ENCODE measurements around the gene TIMP1. TPM values are rescaled to one million over a fixed set of nuclear protein-coding genes. Genes with fewer than 3 reads are reported as not detected.

The TIMP1 gene
- total RNA-seq: 1,537 and 1,802 TPM in 2 replicates

GRCh38 chrX:47581731-47582647 is at the start of gene TIMP1:
TIMP1 (plus strand) TSS chrX:47582436; CDS start chrX:47583416, 980 bp downstream.

GRCh38 chrX:47560934-47561658 is 21.1 kb upstream of the TIMP1 start, which contains the start of gene ARAF:
ARAF (plus strand) TSS chrX:47561205; CDS start chrX:47562968, 1,763 bp downstream.

GRCh38 chrX:47619486-47620302 is 37.5 kb downstream of the TIMP1 start, which contains the start of gene SYN1:
SYN1 (minus strand) TSS chrX:47619857; CDS start chrX:47619728, 129 bp downstream.

GRCh38 chrX:47629419-47630200 is 47.4 kb downstream of the TIMP1 start, which contains the start of gene CFP:
CFP (minus strand) TSS chrX:47629930; CDS start chrX:47629844, 86 bp downstream.

Other genes with a start within 250 kb of the TIMP1 start
- 0.14 TPM in 1 of 2 replicates, not detected in the other for gene ZNF157, start 211.9 kb upstream of the TIMP1 start, total RNA-seq
- 4.4 and 5.1 TPM in 2 replicates for gene ZNF41, start 99.2 kb upstream of the TIMP1 start, total RNA-seq
- 10.1 and 13.6 TPM in 2 replicates for gene ARAF, start 21.2 kb upstream of the TIMP1 start, total RNA-seq
- gene SYN1, start 37.4 kb downstream of the TIMP1 start, total RNA-seq: 0.18 and 0.71 TPM in 2 replicates
- gene CFP, start 47.5 kb downstream of the TIMP1 start, total RNA-seq: 0.14 and 0.46 TPM in 2 replicates
- 14.6 and 16.6 TPM in 2 replicates for gene ELK1, start 68.1 kb downstream of the TIMP1 start, total RNA-seq
- gene UXT, start 76.7 kb downstream of the TIMP1 start, total RNA-seq: 143 and 152 TPM in 2 replicates

All from smooth muscle cell of bladder (primary cell).